ENCODE measurements around the gene CELF4. TPM values are rescaled to one million over a fixed set of nuclear protein-coding genes. Genes with fewer than 3 reads are reported as not detected.

The CELF4 gene
- polyA plus RNA-seq, 1 donor (not counting 4 experiments of a cell fraction or from before 2014, with no cell fraction given): not detected

GRCh38 chr18:37566479-37567060 is 972 bp upstream of the CELF4 start:
- Histone ChIP-seq H3K4me3 (ENCODE audit: control insufficient read depth in 2 of 3, extremely low read depth in 1 of 3, insufficient read depth in 2 of 3, low read depth in 1 of 3, low read length in 3 of 3) (peak overlapping the region; percentile 38 to 73 (median 64)), H3K79me2 (ENCODE audit: control insufficient read depth, insufficient read depth, low read length) (no peaks in the 10 kb centered on the region), H3K27ac (ENCODE audit: control insufficient read depth, insufficient read depth, low read length) (no peak overlapping the region), H3K27me3 (ENCODE audit: control insufficient read depth, extremely low read depth, insufficient read depth, low read length) (peaks cover 60% of the 10 kb centered on the region), H3K4me1 (ENCODE audit: control insufficient read depth, extremely low read depth, insufficient read depth, low read length) (peaks cover 3% of the 10 kb centered on the region), H3K36me3 (ENCODE audit: control insufficient read depth in 2 of 2, extremely low read depth in 1 of 2, insufficient read depth in 2 of 2, low read length in 2 of 2) (no peaks in the 10 kb centered on the region), H3K4me2 (ENCODE audit: control insufficient read depth, extremely low read depth, insufficient read depth, low read depth, low read length) (peak overlapping the region; percentile 80), H3K9me1 (ENCODE audit: control insufficient read depth, extremely low read depth, insufficient read depth, low read length) (no peaks in the 10 kb centered on the region), H3K9ac (ENCODE audit: control insufficient read depth, extremely low read depth, insufficient read depth, low read length) (no peak overlapping the region), H3K9me3 (ENCODE audit: control insufficient read depth, low read depth, low read length) (no peaks in the 10 kb centered on the region), H2AFZ (ENCODE audit: control insufficient read depth, low read length) (no peak overlapping the region), H4K20me1 (ENCODE audit: control insufficient read depth, extremely low read depth, insufficient read depth, low read length) (no peaks in the 10 kb centered on the region)
- dilution Hi-C loops (cut with MboI; ENCODE audit: extremely low pct_ligation_motif_present, low sequenced_read_pairs): no loop called here
- DNase-seq (ENCODE audit: low read depth, low spot score) (no peak), FAIRE-seq (no peak)
- no peak for TF ChIP-seq EZH2 (IDR thresholded peaks at IDR 0.05; ENCODE audit: low read length)
- no peak for TF ChIP-seq CTCF (optimal IDR thresholded peaks at IDR 0.05 in 1 of 3, IDR thresholded peaks at IDR 0.05 in 1 of 3, conservative IDR thresholded peaks at IDR 0.05 in 1 of 3; ENCODE audit: extremely low read depth in 1 of 3, insufficient read depth in 2 of 3, low read length in 3 of 3)

- H3K9me1 ChIP-seq (ENCODE audit: control insufficient read depth, extremely low read depth, insufficient read depth, low read length): no peaks in the 10 kb centered on the region
- H3K27ac ChIP-seq (ENCODE audit: control insufficient read depth, insufficient read depth, low read length): no peak overlapping the region
- TF ChIP-seq EZH2 (IDR thresholded peaks at IDR 0.05; ENCODE audit: low read length) (no peak), CTCF (optimal IDR thresholded peaks at IDR 0.05 in 1 of 3, IDR thresholded peaks at IDR 0.05 in 1 of 3, conservative IDR thresholded peaks at IDR 0.05 in 1 of 3; ENCODE audit: extremely low read depth in 1 of 3, insufficient read depth in 2 of 3, low read length in 3 of 3) (no peak)
- DNase-seq (ENCODE audit: low read depth, low spot score): no peak
- no peaks in the 10 kb centered on the region for H3K36me3 ChIP-seq (ENCODE audit: control insufficient read depth in 2 of 2, extremely low read depth in 1 of 2, insufficient read depth in 2 of 2, low read length in 2 of 2)
- H2AFZ ChIP-seq (ENCODE audit: control insufficient read depth, low read length): no peak overlapping the region
- H3K4me1 ChIP-seq (ENCODE audit: control insufficient read depth, extremely low read depth, insufficient read depth, low read length): peaks cover 3% of the 10 kb centered on the region
- H3K9ac ChIP-seq (ENCODE audit: control insufficient read depth, extremely low read depth, insufficient read depth, low read length): no peak overlapping the region
- dilution Hi-C loops (cut with MboI; ENCODE audit: extremely low pct_ligation_motif_present, low sequenced_read_pairs): no loop called here
- H3K27me3 ChIP-seq (ENCODE audit: control insufficient read depth, extremely low read depth, insufficient read depth, low read length): peaks cover 60% of the 10 kb centered on the region
- no peaks in the 10 kb centered on the region for H4K20me1 ChIP-seq (ENCODE audit: control insufficient read depth, extremely low read depth, insufficient read depth, low read length)
- peak overlapping the region; percentile 80 for H3K4me2 ChIP-seq (ENCODE audit: control insufficient read depth, extremely low read depth, insufficient read depth, low read depth, low read length)
- no peak for FAIRE-seq
- no peaks in the 10 kb centered on the region for H3K79me2 ChIP-seq (ENCODE audit: control insufficient read depth, insufficient read depth, low read length)
- H3K9me3 ChIP-seq (ENCODE audit: control insufficient read depth, low read depth, low read length): no peaks in the 10 kb centered on the region
- peak overlapping the region; percentile 57 to 84 (median 78) for H3K4me3 ChIP-seq (ENCODE audit: control insufficient read depth in 2 of 3, extremely low read depth in 1 of 3, insufficient read depth in 2 of 3, low read depth in 1 of 3, low read length in 3 of 3)
These were observed 430 bp upstream of the CELF4 start for GRCh38 chr18:37565977-37566478.

All from keratinocyte (primary cell).